NB4 (cell line): ENCODE results near the gene PLXNC1.

ENCODE experiments used
- MAX ChIP-seq: IDR thresholded peaks from 2 replicates; pipeline ENCODE4 v1.6.1; 2011; ENCODE audit warnings: low read depth, low read length
- POLR2A ChIP-seq: IDR thresholded peaks from 2 replicates; pipeline ENCODE4 v1.6.1; 2011; ENCODE audit warnings: mild to moderate bottlenecking; ENCODE audit not compliant: insufficient read length; ENCODE audit errors: extremely low read depth
- TF ChIP-seq, protein P1 (sequence below): IDR thresholded peaks from one replicate; pipeline ENCODE4 v1.5.1; 2012; ENCODE audit warnings: low read depth, low read length

- TF ChIP-seq, protein P1, sequence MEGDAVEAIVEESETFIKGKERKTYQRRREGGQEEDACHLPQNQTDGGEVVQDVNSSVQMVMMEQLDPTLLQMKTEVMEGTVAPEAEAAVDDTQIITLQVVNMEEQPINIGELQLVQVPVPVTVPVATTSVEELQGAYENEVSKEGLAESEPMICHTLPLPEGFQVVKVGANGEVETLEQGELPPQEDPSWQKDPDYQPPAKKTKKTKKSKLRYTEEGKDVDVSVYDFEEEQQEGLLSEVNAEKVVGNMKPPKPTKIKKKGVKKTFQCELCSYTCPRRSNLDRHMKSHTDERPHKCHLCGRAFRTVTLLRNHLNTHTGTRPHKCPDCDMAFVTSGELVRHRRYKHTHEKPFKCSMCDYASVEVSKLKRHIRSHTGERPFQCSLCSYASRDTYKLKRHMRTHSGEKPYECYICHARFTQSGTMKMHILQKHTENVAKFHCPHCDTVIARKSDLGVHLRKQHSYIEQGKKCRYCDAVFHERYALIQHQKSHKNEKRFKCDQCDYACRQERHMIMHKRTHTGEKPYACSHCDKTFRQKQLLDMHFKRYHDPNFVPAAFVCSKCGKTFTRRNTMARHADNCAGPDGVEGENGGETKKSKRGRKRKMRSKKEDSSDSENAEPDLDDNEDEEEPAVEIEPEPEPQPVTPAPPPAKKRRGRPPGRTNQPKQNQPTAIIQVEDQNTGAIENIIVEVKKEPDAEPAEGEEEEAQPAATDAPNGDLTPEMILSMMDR = peak; percentile 73
- TF ChIP-seq POLR2A (no peak), MAX (peak; percentile 61)
These were observed 47.2 kb upstream of the PLXNC1 start for GRCh38 chr12:94100990-94101737.
